Fibroblast of villous mesenchyme (primary cell): Measurements from ENCODE around the gene WARS2. TPM values are rescaled to one million over a fixed set of nuclear protein-coding genes. Genes with fewer than 3 reads are reported as not detected.

Experiments
- DNase-seq: peaks from one replicate; pipeline ENCODE4 v3.0.0-alpha.2; 2010; ENCODE audit warnings: low read depth
- H3K4me3 ChIP-seq: 2 replicates; pipeline ENCODE4 v1.5.1; 2011; ENCODE audit warnings: low read depth, mild to moderate bottlenecking, low read length
- total RNA-seq: library from RNA; depleted of rRNA; stranded (reverse); fragments of >200 nt; gene quantifications from 2 replicates; pipeline ENCODE4 v1.2.3, GENCODE V29; 2012
- TF ChIP-seq, protein P1 (sequence below): IDR thresholded peaks from 2 replicates; pipeline ENCODE4 v1.5.1; 2012; ENCODE audit warnings: low read depth, mild to moderate bottlenecking, low read length; ENCODE audit not compliant: insufficient read depth

Gene WARS2
- total RNA-seq, 1 donor, result 20.3 TPM

DNA sequence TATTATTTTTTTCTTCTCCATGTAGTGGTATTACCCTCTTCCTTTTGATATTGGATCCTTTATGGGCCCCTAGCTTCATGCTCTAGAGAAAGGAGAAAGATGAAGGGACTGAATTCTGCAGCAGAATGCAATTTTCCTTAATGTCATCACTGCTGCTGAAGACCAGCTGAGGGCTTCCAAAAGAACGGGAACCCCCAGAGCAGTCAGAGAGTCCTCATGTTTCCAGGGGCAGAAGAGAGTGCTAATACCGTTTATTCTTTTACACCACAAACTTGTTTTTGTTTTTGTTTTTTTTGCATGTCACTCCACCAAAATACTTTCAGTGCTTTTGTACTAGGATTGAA, 131.2 kb downstream of the WARS2 start:
- TF ChIP-seq, protein P1, sequence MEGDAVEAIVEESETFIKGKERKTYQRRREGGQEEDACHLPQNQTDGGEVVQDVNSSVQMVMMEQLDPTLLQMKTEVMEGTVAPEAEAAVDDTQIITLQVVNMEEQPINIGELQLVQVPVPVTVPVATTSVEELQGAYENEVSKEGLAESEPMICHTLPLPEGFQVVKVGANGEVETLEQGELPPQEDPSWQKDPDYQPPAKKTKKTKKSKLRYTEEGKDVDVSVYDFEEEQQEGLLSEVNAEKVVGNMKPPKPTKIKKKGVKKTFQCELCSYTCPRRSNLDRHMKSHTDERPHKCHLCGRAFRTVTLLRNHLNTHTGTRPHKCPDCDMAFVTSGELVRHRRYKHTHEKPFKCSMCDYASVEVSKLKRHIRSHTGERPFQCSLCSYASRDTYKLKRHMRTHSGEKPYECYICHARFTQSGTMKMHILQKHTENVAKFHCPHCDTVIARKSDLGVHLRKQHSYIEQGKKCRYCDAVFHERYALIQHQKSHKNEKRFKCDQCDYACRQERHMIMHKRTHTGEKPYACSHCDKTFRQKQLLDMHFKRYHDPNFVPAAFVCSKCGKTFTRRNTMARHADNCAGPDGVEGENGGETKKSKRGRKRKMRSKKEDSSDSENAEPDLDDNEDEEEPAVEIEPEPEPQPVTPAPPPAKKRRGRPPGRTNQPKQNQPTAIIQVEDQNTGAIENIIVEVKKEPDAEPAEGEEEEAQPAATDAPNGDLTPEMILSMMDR, result no peak
- no peak for DNase-seq
- H3K4me3 ChIP-seq, result no peak overlapping the region

DNA sequence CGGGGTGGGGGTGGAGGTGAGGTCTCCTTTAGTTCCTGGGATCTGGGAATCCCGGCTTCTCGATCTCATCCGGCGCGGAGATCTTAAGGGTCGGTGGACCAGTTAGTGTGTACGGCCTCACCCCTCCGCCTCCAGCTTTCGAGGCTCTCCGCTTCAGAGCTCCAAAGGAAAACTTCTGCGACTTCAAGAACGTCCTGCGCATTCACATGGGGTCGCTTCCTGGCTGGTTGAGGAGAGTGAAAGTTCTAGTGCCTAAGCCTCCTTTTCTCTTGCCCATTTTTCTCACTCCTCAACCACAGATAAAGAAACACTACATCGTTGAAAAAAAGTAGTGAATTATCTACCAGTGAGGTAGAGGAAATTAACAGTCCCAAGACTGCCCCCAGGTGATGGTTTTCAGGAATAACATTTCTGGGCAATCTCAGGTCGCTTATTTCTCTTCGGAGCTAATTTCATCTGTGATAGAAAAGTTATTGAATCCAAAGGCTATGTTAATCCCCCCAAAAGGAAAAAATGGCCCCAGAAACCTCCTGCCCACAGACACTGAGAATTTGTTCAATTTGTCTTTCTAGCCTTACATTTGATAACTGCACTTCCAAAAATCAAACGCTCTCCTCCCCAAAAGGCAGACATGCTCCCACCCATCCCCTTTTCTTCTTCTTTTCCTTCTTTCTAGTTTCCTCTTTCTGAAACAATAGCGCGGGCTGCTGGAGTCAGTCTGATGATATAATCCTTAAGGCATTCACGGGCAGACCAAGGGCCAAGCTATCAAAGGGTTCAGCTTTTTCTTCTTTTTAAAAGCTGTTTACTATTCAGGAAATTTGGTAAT, 131.8 kb downstream of the WARS2 start:
- TF ChIP-seq, protein P1, result peak; percentile 66
- peak; percentile 59 for DNase-seq
- H3K4me3 ChIP-seq, result peak overlapping the region; percentile 46

DNA sequence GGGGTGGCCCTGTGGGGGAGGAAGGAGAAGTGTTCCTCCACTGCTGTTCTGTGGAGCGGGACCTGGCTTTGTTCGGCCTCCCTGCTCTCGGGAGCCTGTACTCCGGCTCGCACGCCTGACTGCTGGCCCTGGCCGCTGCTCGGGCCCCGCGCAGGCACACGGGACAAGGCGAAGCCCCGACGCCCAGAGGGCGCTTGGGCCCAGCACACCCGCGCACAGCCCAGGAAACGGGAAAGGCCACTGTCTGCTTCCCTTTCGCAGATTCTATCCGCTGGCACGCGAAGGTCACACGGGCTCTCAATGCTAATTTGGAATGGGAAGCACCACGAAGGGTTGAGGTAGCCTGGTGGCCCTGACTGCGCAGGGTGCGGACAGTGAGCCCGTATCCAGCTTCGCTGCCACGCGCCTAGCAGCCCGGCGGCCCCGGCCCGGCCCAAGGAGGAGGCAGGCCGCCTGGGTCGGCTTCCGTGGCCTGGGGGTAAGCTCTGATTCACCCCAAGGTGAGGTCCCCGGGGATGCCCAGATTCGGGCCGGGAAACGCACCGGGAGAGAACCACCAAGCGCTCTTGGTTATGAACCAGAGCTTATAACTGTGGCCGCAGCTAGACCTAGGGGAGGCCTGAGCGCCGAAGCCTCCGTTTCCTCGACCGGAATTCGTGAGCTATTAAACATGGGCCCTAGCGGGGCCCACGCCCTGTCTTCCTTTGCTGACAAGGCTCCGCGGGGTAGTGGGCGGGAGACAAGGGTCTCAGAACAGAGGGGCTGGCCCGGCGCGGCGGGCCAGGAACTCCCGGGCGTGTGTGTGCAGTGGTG, 132.6 kb downstream of the WARS2 start:
- H3K4me3 ChIP-seq, result peak overlapping the region; percentile 46
- TF ChIP-seq, protein P1, result no peak
- no peak for DNase-seq

DNA sequence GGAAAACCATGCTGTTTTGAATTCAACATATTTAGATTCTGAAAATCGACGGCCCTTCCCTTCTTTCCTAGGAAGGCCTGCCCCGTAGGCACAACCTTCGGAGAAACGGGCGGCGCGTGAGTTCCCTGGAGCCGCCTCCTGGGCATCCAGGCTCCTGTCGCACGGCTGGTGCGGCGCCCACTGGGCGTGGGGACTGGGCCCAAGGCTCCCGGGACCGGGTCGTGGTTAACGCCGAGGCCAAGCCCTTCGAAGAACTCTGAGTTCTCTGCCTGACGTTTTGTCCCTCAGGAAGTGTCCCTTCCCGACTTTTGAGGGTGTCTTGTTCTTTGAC, 133.1 kb downstream of the WARS2 start:
- H3K4me3 ChIP-seq, result no peak overlapping the region
- TF ChIP-seq, protein P1, result no peak
- DNase-seq, result no peak

DNA sequence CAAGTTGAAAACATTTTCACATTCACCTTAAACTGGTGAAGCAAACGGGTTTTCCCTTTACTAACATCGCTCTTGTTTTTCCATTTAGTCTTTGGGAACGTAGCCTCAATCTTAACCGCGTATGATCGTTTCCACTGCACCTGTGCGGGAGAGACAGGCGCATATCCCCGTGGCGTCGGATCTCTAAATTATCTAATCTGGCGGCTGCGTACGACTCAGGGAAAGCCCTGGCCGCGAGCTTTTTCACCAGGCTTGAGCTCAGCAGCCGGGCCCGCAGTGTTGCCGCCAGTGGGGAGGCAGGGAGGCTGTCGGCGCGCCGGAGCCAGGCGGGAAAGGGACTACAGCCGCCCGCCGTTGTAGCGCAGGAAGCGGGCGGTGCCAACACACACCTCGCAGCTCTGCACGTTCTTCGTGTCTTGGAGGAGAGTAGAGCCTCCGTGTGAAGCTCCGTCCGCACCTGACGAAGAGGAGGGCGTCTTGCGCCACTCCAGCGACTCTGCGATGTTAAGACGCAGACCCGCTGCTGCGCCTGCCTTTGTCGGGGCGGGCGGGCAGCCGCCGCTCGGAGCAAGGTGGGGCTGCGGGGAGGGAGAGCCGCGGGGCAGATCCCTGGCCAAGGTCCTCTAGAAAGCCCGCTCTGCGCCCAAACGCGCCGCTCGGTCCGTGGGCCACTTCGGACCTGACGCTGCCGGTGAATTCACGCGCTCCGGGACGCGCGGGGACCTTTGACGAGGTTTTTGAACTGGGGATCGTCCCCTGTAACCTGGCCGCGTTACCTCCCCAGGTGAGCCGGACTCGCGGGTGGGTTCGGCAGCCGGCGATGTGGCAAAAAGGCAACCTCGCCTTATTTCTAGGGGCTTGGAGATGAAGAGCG, 133.8 kb downstream of the WARS2 start:
- TF ChIP-seq, protein P1, result no peak
- H3K4me3 ChIP-seq, result no peak overlapping the region
- no peak for DNase-seq

DNA sequence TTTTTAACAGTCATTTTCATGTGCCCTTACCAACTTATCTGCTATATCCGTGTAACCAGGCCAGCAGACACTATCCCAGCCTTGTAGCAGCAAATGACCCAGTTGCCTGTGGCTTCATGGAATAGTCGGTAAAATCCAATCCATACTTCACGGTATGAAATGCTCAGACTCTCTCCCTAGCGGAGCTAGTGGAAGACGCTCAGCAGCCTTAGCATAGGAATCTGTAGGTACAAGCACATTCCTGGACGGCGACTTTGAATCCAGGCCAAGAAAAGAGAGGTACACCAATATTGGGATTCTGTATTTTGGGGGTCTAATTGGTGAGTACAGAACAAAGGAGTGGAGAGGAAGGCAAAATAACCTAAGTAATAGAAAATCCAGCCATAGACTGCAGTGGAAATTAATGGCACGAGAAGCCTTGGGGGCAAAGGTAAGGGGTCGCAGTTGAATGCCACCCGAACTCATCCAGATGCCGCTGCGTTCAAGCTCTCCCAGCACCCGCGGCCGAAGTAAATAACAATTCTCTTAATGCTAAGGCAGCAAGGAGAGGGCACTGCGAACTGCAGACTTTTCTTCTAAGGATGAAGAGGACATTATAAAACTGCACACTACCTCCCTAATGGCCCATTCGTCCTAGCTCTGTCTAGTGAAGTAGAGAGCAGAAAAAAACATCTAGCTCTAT, 134.6 kb downstream of the WARS2 start:
- TF ChIP-seq, protein P1, result no peak
- no peak overlapping the region for H3K4me3 ChIP-seq
- no peak for DNase-seq
